Loucy (cell line): ENCODE measurements around the gene S1PR3.

Source experiments
- H2AFZ ChIP-seq: fragments of 200-600 bp; sonication (generic); 2 replicates; pipeline ENCODE4 v1.6.0; 2016; ENCODE audit warnings: antibody characterized with exemption, mild to moderate bottlenecking, low read length, moderate library complexity
- H3F3A ChIP-seq: fragments of 200-600 bp; 2 replicates; pipeline ENCODE4 v1.6.0; 2016; ENCODE audit warnings: antibody characterized with exemption, low read depth, mild to moderate bottlenecking
- H3K27me3 ChIP-seq: fragments of 200-600 bp; sonication (generic); 2 replicates; pipeline ENCODE4 v1.6.1; 2014; ENCODE audit warnings: low read length, mild to moderate bottlenecking; ENCODE audit not compliant: insufficient read depth, poor library complexity, severe bottlenecking
- H3K36me3 ChIP-seq: fragments of 200-600 bp; sonication (generic); 2 replicates; pipeline ENCODE4 v1.6.1; 2016; ENCODE audit warnings: low read length; ENCODE audit not compliant: insufficient read depth
- H3K4me1 ChIP-seq: fragments of 200-600 bp; sonication (generic); 2 replicates; pipeline ENCODE4 v1.5.1; 2014; ENCODE audit warnings: low read length, mild to moderate bottlenecking; ENCODE audit not compliant: insufficient read depth, poor library complexity, severe bottlenecking
- H3K4me2 ChIP-seq: fragments of 200-600 bp; sonication (generic); 2 replicates; pipeline ENCODE4 v1.6.0; 2014; ENCODE audit warnings: antibody characterized with exemption, low read length, low read depth, mild to moderate bottlenecking; ENCODE audit not compliant: poor library complexity, severe bottlenecking
- H3K4me3 ChIP-seq: fragments of 200-600 bp; sonication (generic); 2 replicates; pipeline ENCODE4 v1.5.1; 2014; ENCODE audit warnings: low read length, mild to moderate bottlenecking, mixed read lengths; ENCODE audit not compliant: poor library complexity, severe bottlenecking
- H3K79me2 ChIP-seq: fragments of 200-600 bp; sonication (generic); 2 replicates; pipeline ENCODE4 v1.6.1; 2014; ENCODE audit warnings: low read length; ENCODE audit not compliant: insufficient read depth
- H3K9ac ChIP-seq: fragments of 200-600 bp; sonication (generic); 2 replicates; pipeline ENCODE4 v1.6.0; 2014; ENCODE audit warnings: mild to moderate bottlenecking, low read depth, low read length, moderate library complexity; ENCODE audit not compliant: poor library complexity, severe bottlenecking
- H3K9me2 ChIP-seq: fragments of 200-600 bp; sonication (generic); replicated peaks from 2 replicates; pipeline ENCODE4 v1.6.1; 2016; ENCODE audit warnings: low read depth, low read length, mixed read lengths
- H3K9me3 ChIP-seq: fragments of 200-600 bp; sonication (generic); 2 replicates; pipeline ENCODE4 v1.6.1; 2014; ENCODE audit warnings: mild to moderate bottlenecking, antibody characterized with exemption, low read length, low read depth; ENCODE audit not compliant: insufficient read depth
- H4K20me1 ChIP-seq: fragments of 200-600 bp; sonication (generic); 2 replicates; pipeline ENCODE4 v1.6.0; 2014; ENCODE audit warnings: antibody characterized with exemption, low read length, mild to moderate bottlenecking; ENCODE audit not compliant: insufficient read depth, poor library complexity, severe bottlenecking
- CTCF ChIP-seq: fragments of 200-600 bp; sonication (generic); conservative IDR thresholded peaks from 2 replicates; pipeline ENCODE4 v1.5.1; 2014; ENCODE audit warnings: mild to moderate bottlenecking, antibody characterized with exemption, low read length
- EZH2phosphoT487 ChIP-seq: fragments of 200-600 bp; IDR thresholded peaks from 2 replicates; pipeline ENCODE4 v1.6.1; 2018; ENCODE audit warnings: antibody characterized with exemption, mild to moderate bottlenecking, moderate library complexity, borderline replicate concordance

The S1PR3 gene

GRCh38 chr9:89037346-89037745 lies 46.1 kb downstream of the S1PR3 start:
- Histone ChIP-seq H3K4me1 (no peaks in the 10 kb centered on the region), H3K79me2 (no peaks in the 10 kb centered on the region), H4K20me1 (no peaks in the 10 kb centered on the region), H3K4me3 (no peak overlapping the region), H3K9ac (no peak overlapping the region), H3K9me2 (no peaks in the 10 kb centered on the region), H3K9me3 (no peaks in the 10 kb centered on the region), H3F3A (no peaks in the 10 kb centered on the region), H3K36me3 (no peaks in the 10 kb centered on the region), H3K27me3 (no peaks in the 10 kb centered on the region), H2AFZ (no peak overlapping the region), H3K4me2 (no peak overlapping the region)
- TF ChIP-seq CTCF, result no peak
- no peak for TF ChIP-seq EZH2phosphoT487

- Histone ChIP-seq H3F3A (no peaks in the 10 kb centered on the region), H3K4me1 (no peaks in the 10 kb centered on the region), H4K20me1 (no peaks in the 10 kb centered on the region), H3K9ac (no peak overlapping the region), H2AFZ (no peak overlapping the region), H3K4me2 (no peak overlapping the region), H3K79me2 (no peaks in the 10 kb centered on the region), H3K9me3 (no peaks in the 10 kb centered on the region), H3K36me3 (no peaks in the 10 kb centered on the region), H3K9me2 (no peaks in the 10 kb centered on the region), H3K27me3 (no peaks in the 10 kb centered on the region), H3K4me3 (no peak overlapping the region)
- TF ChIP-seq CTCF (no peak), EZH2phosphoT487 (no peak)
These were observed 46.6 kb downstream of the S1PR3 start for GRCh38 chr9:89037891-89038290.

- Histone ChIP-seq H3K4me2 (no peak overlapping the region), H3F3A (no peaks in the 10 kb centered on the region), H2AFZ (no peak overlapping the region), H3K27me3 (no peaks in the 10 kb centered on the region), H4K20me1 (no peaks in the 10 kb centered on the region), H3K9me2 (no peaks in the 10 kb centered on the region), H3K79me2 (no peaks in the 10 kb centered on the region), H3K36me3 (no peaks in the 10 kb centered on the region), H3K4me3 (no peak overlapping the region), H3K9ac (no peak overlapping the region), H3K9me3 (no peaks in the 10 kb centered on the region), H3K4me1 (no peaks in the 10 kb centered on the region)
- no peak for TF ChIP-seq CTCF
- TF ChIP-seq EZH2phosphoT487, result no peak
These were observed 47.3 kb downstream of the S1PR3 start for GRCh38 chr9:89038382-89039103.
